Erythroblast (primary cell): Measurements from ENCODE around the gene PCLO.

Source experiments
- GATA1 ChIP-seq: IDR thresholded peaks from 2 replicates; pipeline ENCODE4 v1.6.1; 2011; ENCODE audit warnings: low read depth, mild to moderate bottlenecking, control low read depth, low read length, moderate library complexity
- POLR2A ChIP-seq: IDR thresholded peaks from 2 replicates; pipeline ENCODE4 v1.6.1; 2011; ENCODE audit warnings: mild to moderate bottlenecking, low read length

- TF ChIP-seq POLR2A (no peak), GATA1 (no peak)
Observed at GRCh38 chr7:83204715-83205114, 42.0 kb upstream of the PCLO start.
